GM18907 (cell line): Measurements from ENCODE around the gene PARP16.

Source experiments
- ATAC-seq: cut with Tn5 transposase; IDR thresholded peaks from one replicate; pipeline ENCODE4 v1.9.1; 2021; ENCODE audit warnings: mild to moderate bottlenecking, moderate library complexity; ENCODE audit not compliant: unreplicated experiment

The PARP16 gene, protein sequence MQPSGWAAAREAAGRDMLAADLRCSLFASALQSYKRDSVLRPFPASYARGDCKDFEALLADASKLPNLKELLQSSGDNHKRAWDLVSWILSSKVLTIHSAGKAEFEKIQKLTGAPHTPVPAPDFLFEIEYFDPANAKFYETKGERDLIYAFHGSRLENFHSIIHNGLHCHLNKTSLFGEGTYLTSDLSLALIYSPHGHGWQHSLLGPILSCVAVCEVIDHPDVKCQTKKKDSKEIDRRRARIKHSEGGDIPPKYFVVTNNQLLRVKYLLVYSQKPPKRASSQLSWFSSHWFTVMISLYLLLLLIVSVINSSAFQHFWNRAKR

DNA sequence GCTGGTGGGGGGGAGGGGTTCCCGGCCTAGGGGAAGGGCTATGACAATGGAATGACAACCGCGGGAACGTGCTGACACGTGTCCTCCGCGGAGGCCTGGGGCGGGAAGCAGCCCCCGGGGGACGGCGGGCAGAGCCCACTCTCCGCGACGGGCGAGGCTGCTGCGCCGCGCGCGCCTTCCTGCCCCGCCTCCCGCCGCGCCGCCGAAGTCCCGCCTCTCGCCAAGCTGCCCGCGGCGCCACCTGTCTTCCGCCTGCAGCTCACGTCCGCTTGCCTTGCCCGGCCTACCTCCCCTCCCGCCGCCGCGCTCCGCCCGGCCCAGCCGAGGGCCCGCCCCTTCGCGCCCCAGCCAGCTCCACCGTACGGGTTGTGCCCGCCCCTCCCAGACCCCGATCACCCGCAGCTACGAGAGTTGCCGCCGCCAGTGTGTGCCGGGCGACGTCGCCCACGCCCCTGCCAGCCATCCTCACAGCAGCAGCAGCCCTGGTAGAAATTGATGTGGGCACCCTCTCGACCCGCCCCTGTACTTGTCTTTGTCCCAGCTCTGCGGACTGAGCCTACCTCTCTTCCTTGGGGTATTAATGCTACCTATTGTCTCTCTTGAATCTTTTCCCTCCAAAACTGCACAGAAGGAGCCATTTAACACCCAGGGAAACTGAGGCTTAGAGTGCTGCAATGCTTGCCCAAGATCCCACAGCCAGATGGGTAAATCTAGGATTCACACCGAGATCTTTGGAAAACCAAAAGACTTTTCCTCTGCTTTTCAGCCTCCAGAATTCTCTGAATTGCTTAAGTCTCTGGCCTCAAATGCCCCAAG, at the start of gene PARP16:
Gene PARP16, minus strand, starts transcription at position 180 of the 816 bp plus-strand sequence. CDS start 457 bp downstream, outside the sequence.
- ATAC-seq, result peak; percentile 89

DNA sequence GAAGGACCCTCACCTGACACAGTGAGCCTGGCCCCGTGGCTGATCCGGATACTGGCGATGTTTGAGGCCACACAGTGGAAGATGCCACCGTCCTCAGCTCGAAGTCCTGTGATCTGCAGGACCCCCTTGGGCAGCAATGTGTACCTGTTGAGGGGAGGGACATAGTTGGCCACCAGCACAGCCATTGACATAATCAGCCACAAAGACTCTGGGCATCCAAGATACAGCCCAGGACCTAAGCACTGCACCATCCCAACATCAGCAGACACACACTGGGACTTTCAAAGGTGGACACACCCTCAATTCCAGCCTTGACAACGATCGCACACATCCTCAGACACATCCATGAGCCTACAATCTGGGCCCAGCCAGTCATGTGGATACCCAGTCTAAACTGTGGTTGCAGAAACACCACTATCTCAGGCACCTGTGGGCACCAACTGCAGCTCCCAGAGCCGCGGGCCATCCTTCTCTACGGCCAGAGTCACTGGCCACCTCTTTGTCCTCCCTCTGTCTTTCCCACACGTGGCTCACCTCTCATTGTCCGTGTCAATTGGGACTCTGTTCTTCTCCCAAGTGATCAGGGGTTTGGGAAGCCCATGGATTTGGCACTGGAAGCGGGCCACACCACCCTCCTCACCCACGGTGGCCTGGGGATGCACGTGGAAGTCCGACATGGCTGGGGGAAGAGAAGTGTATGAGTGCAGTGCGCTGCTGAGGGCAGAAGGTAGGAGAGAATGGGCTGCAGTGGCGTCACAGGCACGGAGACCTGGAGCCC, 48.8 kb upstream of the PARP16 start:
- no peak for ATAC-seq

DNA sequence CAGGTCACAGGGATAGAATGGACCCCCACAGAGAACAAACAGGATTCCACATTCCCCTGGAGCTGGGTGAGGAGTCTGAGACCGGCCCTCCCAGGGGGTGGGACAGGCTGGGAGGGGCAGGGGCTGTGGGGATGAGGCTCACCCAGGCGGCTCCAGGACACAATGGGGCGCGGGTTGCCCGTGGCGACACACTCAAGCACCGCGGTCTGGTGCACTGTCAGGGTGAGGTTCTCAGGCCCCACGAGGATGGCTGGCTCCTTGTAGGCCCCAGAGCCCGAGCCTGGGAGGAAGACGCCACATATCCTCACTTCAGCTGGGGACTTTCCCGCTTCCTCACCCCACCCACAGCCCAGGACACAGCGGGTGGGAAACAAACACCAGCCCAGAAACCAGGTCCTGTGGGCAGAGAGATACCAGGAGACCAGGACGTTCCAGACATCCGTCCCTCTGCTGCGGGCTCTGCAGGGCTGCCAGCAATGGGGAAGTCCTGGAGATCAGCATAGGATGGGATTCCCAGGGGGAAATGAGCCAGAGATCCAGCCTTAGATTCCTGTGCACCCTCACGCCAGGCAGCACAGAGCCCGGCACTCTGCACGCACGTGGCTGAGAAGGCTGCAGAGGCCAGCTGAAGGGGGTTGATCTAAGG, 48.0 kb upstream of the PARP16 start:
- ATAC-seq, result no peak

GRCh38 chr15:65333856-65334255, 47.2 kb upstream of the PARP16 start:
- no peak for ATAC-seq

GRCh38 chr15:65333148-65333820, 46.6 kb upstream of the PARP16 start:
- no peak for ATAC-seq

GRCh38 chr15:65332391-65333147, 45.9 kb upstream of the PARP16 start:
- ATAC-seq, result no peak

- no peak for ATAC-seq
Observed at GRCh38 chr15:65331811-65332210, 45.1 kb upstream of the PARP16 start.

DNA sequence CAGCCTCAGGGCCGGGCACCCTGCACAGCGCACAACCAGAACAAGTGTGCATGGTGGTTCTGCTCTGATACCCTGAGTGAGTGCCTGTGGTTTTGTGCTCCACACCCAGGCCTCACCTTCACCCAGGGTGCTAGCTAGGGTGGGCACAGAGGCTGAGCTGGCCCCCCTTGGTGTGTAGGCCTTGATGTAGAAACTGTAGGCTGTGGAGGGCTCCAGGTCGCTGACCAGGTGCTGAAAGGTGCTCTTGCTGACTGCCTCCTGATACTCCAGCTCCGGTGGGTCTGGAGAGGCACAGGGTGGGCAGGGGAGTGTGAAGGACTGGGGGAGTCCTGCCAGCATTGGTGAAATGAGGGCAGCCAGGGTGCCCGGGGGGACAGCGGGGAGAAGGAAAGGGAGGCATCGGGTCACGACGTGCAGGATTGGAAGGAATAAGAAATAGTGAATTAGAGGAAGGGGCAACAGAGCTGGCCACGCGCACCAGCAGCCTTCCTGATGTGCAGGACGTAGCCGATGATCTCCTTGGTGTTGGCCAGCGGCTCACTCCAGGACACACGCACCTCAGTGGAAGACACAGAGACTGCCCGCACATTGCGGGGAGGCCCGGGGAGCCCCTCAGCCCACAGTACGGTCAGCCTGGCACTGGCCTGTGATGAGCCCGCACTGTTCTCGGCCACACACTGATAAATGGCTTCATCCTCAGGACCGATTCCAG, 44.4 kb upstream of the PARP16 start:
- no peak for ATAC-seq

DNA sequence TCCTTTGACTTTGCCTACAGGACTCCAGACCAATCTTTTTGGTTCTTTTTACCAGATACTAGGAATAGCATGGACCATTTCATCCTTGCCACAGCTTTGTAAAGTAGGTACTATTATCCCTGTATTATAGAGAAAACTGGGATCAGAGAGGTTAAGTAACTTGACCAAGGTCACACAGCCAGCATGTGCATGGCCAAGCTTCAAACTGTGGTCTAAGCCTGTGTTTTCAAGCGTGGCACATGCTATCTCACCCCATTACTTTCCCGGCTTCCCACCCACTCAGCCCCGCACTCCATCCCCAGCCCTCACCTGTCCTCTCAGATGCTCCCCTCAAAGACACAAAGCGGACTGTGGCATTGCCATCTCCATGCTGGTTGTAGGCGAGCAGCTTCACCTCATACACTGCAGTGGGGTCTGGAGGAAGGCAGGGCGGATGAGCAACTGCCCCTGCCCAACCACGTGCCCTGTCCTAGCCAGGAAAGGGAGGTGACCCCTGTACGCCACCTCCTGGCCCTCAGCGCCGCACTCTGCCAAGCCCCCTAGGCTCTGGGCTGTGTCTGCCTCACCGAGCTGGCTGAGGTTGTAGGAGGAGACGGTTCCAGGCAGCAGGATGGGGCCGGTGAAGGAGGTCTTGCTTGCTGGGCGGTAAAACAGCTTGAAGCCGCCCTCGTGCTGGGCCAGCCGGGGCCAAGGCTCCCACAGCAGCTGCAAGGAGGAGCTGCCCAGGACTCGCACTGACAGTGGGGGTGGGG, 43.5 kb upstream of the PARP16 start:
- no peak for ATAC-seq

- no peak for ATAC-seq
Observed at GRCh38 chr15:65329288-65329983, 42.8 kb upstream of the PARP16 start.

DNA sequence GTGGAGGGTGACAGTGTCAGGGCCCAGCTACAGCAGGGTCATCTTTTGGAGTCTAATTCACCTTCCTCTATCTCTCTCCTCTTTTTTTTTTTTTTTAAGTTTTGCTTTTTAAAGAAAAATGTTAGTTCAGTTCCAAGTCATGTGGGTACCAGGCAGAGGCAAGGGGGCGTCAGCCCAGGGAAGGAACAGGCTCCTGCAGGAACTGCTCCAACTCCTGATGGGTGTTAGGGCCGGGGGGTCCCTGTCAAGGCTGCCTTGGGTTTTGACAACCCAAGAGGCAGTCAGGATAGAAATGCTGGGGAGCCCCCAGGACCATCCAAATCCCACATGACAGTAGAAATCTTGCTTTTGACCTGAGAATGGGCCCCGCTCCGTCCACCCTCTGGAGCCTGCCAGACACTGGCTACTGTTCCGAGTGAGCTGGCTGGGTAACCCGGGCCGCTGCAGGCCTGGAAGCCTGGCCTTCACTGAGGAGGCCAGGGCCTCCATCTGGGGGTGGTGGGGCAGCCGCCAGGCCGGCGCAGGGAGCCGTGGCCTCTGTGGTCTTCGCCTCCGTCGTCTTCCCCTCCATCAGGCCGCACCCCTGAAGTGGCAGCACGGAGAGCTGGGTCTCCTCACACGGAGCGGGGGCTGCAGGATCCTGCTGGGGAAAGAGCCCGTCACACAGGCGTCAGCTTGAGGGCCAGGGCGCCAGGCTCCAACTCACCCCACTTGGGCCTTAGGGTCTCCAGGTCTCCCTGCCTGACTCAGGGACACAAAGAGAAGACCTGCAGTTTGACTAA, 42.0 kb upstream of the PARP16 start:
- ATAC-seq, result no peak

- ATAC-seq, result no peak
Observed at GRCh38 chr15:65327651-65328393, 41.1 kb upstream of the PARP16 start.

DNA sequence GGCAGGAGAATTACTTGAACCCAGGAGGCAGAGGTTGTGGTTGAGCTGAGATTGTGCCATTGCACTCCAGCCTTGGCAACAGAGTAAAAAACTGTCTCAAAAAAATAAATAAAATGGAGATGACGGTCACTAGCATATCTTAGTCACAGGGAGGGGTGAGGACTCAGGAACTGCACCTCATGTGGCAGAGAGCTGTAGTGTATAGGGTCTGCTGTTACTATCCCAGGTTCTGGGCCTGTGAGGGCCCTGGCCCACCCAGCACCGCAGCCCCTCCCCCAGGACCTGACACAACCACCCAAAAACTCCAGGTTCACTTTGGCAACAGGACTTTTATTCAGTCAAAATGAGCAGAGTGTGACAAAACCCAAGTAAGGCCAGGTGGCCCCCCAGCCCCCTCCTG, 40.1 kb upstream of the PARP16 start:
- no peak for ATAC-seq

DNA sequence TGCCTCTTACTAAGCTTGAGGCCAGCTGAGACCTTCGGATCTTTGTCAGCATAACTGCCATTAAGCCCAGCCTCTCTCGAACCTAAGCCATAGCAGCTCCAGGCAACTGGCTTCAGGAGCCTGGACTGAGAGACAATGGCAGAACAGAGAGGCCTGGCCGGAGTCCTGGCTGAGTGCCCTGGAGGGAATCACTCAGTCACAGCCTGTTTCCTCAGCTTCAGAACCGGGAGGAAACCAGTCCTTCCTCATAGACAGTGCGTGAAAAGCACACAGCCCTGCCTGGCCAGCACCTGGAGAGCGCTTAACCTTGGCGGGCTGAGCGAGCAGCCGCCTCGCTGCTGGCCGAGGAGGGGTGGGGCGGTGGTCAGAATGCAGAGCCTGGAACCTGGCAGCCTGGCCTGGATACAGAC, 39.4 kb upstream of the PARP16 start:
- no peak for ATAC-seq

- no peak for ATAC-seq
Observed at GRCh38 chr15:65323071-65323511, 36.4 kb upstream of the PARP16 start.

GRCh38 chr15:65318870-65319356, 32.2 kb upstream of the PARP16 start:
- no peak for ATAC-seq
